ENCODE data around the gene ILKAP.

The ILKAP gene

DNA sequence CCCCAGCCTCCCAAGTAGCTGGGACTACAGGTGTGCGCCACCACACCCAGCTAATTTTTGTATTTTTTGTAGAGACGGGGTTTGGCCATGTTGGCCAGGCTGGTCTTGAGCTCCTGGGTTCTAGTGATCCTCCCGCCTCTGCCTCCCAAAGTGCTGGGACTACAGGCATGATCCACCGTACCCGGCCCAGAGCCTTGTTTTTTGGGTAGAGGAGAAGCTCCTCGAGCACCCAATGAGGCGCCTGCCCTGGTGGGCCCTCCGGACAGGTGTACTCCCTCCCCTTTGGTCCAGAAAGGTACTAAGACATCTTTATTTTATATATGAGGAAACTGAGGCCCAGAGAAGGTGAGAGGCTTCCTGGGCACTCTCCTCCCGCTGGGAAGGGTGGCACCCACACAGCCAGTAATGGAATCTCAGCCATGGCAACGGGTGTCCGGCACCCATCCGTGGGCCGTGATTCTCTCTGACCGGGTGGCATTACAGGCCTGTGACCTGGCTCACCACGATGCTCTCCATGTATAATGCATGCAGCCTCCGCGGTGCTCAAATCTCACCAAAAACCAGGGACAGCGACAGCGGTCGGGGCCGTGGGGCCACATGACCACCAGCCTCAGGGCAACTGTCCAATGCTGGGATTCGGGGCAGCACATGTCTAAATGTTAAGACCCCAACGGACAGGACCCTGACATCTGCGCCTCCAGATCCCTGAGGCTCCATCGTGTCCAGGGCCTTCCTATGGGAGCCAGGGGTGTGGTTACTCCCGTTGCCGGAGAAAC is 81.8 kb downstream of the ILKAP start:
- DNase-seq: no peak

DNA sequence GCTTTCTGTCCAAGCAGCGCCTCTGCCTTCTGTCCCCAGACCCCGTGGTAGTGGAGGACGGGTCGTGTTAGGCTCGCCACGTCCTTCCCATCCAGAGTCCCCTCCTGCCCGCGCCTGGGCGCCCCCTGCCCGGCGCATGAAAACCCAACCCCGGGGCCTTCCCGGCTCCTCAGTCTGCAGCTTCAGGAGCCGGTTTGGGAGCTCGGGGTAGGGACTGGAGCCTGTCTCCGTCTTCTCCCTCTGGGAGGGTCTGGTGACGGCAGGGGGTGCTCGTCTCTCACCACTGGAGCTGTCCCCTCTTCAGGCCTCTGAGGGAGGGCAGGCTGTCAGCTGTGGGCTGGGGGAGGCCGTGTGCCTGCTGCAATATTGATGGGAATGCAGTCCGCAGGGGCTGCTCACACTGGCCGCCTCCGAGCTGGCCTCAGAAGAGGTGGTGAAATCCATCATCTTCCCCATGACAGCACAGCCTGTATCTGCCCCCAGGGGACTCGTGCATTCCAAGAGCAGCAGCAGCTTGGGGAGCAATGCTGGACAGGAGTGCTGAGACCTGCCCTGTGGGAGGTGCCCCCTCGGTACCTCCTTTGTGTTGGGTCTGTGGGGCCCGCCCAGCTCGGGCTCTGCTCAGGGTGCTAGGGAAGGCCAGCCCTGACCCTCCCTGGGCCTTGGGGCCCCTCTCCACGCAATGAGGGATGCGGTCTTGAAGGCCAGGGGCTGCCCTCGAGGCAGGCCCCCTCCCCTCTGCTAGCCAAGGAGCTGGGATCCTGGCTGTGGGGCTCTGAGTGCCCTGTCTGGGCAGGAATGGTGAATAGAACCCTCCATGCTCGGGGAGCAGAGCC is 82.8 kb downstream of the ILKAP start:
- no peak for DNase-seq

All from cerebellar nuclear complex (tissue), 1 donor.